Panc1 (cell line): Measurements from ENCODE around the gene SELENOF. TPM values are rescaled to one million over a fixed set of nuclear protein-coding genes. Genes with fewer than 3 reads are reported as not detected.

ENCODE experiments used
- ATAC-seq: fragments of 200-7000 bp; cut with Tn5 transposase; 2 replicates; pipeline ENCODE4 v1.9.1; 2020; ENCODE audit warnings: mild to moderate bottlenecking, moderate library complexity
- BruUV-seq: library from RNA; stranded (reverse); fragments of 400-500 nt; replicated peaks from 2 replicates; lab custom pipeline; 2021; lab: Mats Ljungman, UMichigan
- CTCF ChIA-PET: fragments of 300-600 bp; sonication (Branson Sonifier 250); formaldehyde crosslinking; loops from one replicate; lab custom pipeline; 2022; ENCODE audit warnings: antibody characterized with exemption; lab: Charles Lee
- POLR2A ChIA-PET: fragments of 300-600 bp; sonication (Branson Sonifier 250); formaldehyde crosslinking; loops from one replicate; lab custom pipeline; 2022; ENCODE audit warnings: antibody characterized with exemption; lab: Charles Lee
- DNase-seq: peaks from one replicate; pipeline ENCODE4 v3.0.0-alpha.2; 2010; ENCODE audit warnings: low read depth, low spot score
- H3K27ac ChIP-seq: 2 replicates; pipeline ENCODE4 v1.5.1; 2011; ENCODE audit warnings: mild to moderate bottlenecking, low read length, inconsistent platforms
- H3K27me3 ChIP-seq: fragments of 200-500 bp; sonication (Bioruptor generic); 2 replicates; pipeline ENCODE4 v1.6.0; 2014; ENCODE audit warnings: low read length, inconsistent platforms; ENCODE audit not compliant: control insufficient read depth, insufficient read depth
- H3K36me3 ChIP-seq: fragments of 200-500 bp; sonication (Bioruptor generic); 2 replicates; pipeline ENCODE4 v1.5.1; 2014; ENCODE audit warnings: inconsistent platforms, mild to moderate bottlenecking, low read length, moderate library complexity; ENCODE audit not compliant: control insufficient read depth, insufficient read depth
- H3K4me1 ChIP-seq: 2 replicates; pipeline ENCODE4 v1.5.1; 2011; ENCODE audit warnings: inconsistent platforms, mild to moderate bottlenecking, low read length, moderate library complexity; ENCODE audit not compliant: control insufficient read depth, insufficient read depth
- H3K4me3 ChIP-seq, 2 experiments: 2 replicates each; pipeline ENCODE4 v1.5.1; 2011 to 2012; ENCODE audit warnings: low read depth in 2 of 2, low read length in 2 of 2, mild to moderate bottlenecking in 2 of 2, inconsistent platforms in 1 of 2, moderate library complexity in 1 of 2
- H3K9me3 ChIP-seq: fragments of 200-500 bp; sonication (Bioruptor generic); 2 replicates; pipeline ENCODE4 v1.5.1; 2014; ENCODE audit warnings: low read depth, mild to moderate bottlenecking, inconsistent platforms, low read length, moderate library complexity; ENCODE audit not compliant: control insufficient read depth, insufficient read depth
- CTCF ChIP-seq: fragments of 450-650 bp; IDR thresholded peaks from 2 replicates; pipeline ENCODE4 v1.5.1; 2017; ENCODE audit warnings: mild to moderate bottlenecking
- POLR2AphosphoS5 ChIP-seq: IDR thresholded peaks from 2 replicates; pipeline ENCODE4 v1.6.1; 2012; ENCODE audit warnings: mild to moderate bottlenecking, low read depth, low read length, moderate library complexity
- REST ChIP-seq, 2 experiments: IDR thresholded peaks; 2 replicates each; pipeline ENCODE4 v1.6.1; 2011 to 2012; ENCODE audit warnings: low read depth in 2 of 2, control low read depth in 1 of 2, low read length in 1 of 2, mild to moderate bottlenecking in 1 of 2, moderate library complexity in 1 of 2; ENCODE audit not compliant: insufficient read depth in 1 of 2
- SIN3A ChIP-seq: IDR thresholded peaks from 2 replicates; pipeline ENCODE4 v1.6.1; 2012; ENCODE audit warnings: low read depth, mild to moderate bottlenecking, low read length, moderate library complexity, borderline replicate concordance; ENCODE audit not compliant: insufficient read depth
- TCF7L2 ChIP-seq: IDR thresholded peaks from 2 replicates; pipeline ENCODE4 v1.6.1; 2011; ENCODE audit warnings: mild to moderate bottlenecking, low read depth, low read length, inconsistent platforms
- in situ Hi-C: cut with HindIII; loops from 2 replicates; pipeline ENCODE4 v1.10.0; 2016; ENCODE audit warnings: low sequenced_read_pairs, low pct_unique_long_range_greater_than_20kb
- intact Hi-C: fragments of 100-400 bp; cut with micrococcal nuclease; formaldehyde crosslinking; loops from one replicate; pipeline ENCODE4 v1.10.0; 2022; ENCODE audit not compliant: unreplicated experiment
- total RNA-seq: library from RNA; stranded (reverse); gene quantifications from one replicate; pipeline ENCODE4 v1.2.1, GENCODE V29; 2021; ENCODE audit not compliant: unreplicated experiment

SELENOF gene
- total RNA-seq, 1 experiment from 2014 or later: 190 TPM

- no peak overlapping the region for H3K4me3 ChIP-seq
- DNase-seq (no peak), ATAC-seq (no peak)
- no peaks in the 10 kb centered on the region for H3K27me3 ChIP-seq
- BruUV-seq: no TSS peak
- H3K9me3 ChIP-seq: no peaks in the 10 kb centered on the region
- peaks cover 5% of the 10 kb centered on the region; the same call in 1 of the 2 replicates for H3K36me3 ChIP-seq
- POLR2A ChIA-PET: interaction anchor here (0.5 kb wide), 1 partner anchor 23 kb away, joined by 5 read pairs; no protein-coding TSS in a partner anchor
- no peaks in the 10 kb centered on the region for H3K4me1 ChIP-seq
- CTCF ChIA-PET: no interaction called here
- in situ Hi-C loops (no loop called here), intact Hi-C loops (no loop called here)
- TF ChIP-seq TCF7L2: no peak
- no peak for TF ChIP-seq REST (IDR thresholded peaks at IDR 0.05; ENCODE audit: insufficient read depth in 1 of 2, low read depth in 2 of 2, low read length in 1 of 2)
- TF ChIP-seq CTCF: no peak
- no peak for TF ChIP-seq POLR2AphosphoS5
- TF ChIP-seq SIN3A: no peak
- no peak overlapping the region for H3K27ac ChIP-seq
Observed at GRCh38 chr1:86887479-86888162, 26.3 kb downstream of the SELENOF start.

GRCh38 chr1:86875722-86876121 lies 38.2 kb downstream of the SELENOF start:
- ATAC-seq (no peak), DNase-seq (no peak)
- intact Hi-C loops (no loop called here), in situ Hi-C loops (no loop called here)
- Histone ChIP-seq H3K27ac (no peak overlapping the region), H3K36me3 (peaks cover 10% of the 10 kb centered on the region), H3K27me3 (no peaks in the 10 kb centered on the region), H3K4me1 (no peaks in the 10 kb centered on the region), H3K4me3 (no peak overlapping the region), H3K9me3 (no peaks in the 10 kb centered on the region)
- POLR2A ChIA-PET: no interaction called here
- CTCF ChIA-PET: no interaction called here
- BruUV-seq: no TSS peak
- TF ChIP-seq POLR2AphosphoS5: no peak
- no peak for TF ChIP-seq REST (IDR thresholded peaks at IDR 0.05; ENCODE audit: insufficient read depth in 1 of 2, low read depth in 2 of 2, low read length in 1 of 2)
- no peak for TF ChIP-seq CTCF
- TF ChIP-seq TCF7L2: no peak
- TF ChIP-seq SIN3A: no peak
